OCI-LY3 (cell line): ENCODE data around the gene TYRO3.

ENCODE experiments used
- H2AFZ ChIP-seq: fragments of 200-600, 300-600 bp; shearing (Covaris generic); 2 replicates; pipeline ENCODE4 v1.6.0; 2014; ENCODE audit warnings: antibody characterized with exemption, low read depth, low read length
- H3K27ac ChIP-seq: fragments of 200-600, 300-600 bp; sonication (generic); 2 replicates; pipeline ENCODE4 v1.5.1; 2014; ENCODE audit warnings: mild to moderate bottlenecking, low read length, moderate library complexity, mixed read lengths
- H3K27me3 ChIP-seq: fragments of 200-600, 300-600 bp; sonication (generic); 2 replicates; pipeline ENCODE4 v1.6.1; 2014; ENCODE audit warnings: low read depth, low read length, mixed read lengths
- H3K36me3 ChIP-seq: fragments of 200-600, 300-600 bp; sonication (generic); replicated peaks from 2 replicates; pipeline ENCODE3; 2014; ENCODE audit warnings: low read depth, low read length, mixed read lengths
- H3K4me1 ChIP-seq: fragments of 300-600, 200-600 bp; sonication (generic); 2 replicates; pipeline ENCODE4 v1.6.1; 2014; ENCODE audit warnings: low read length, mixed read lengths
- H3K4me2 ChIP-seq: fragments of 200-600, 300-600 bp; sonication (generic); 2 replicates; pipeline ENCODE4 v1.6.1; 2014; ENCODE audit warnings: low read length, mixed read lengths
- H3K4me3 ChIP-seq: fragments of 300-600, 200-600 bp; sonication (generic); 2 replicates; pipeline ENCODE4 v1.5.1; 2014; ENCODE audit warnings: antibody characterized with exemption, mild to moderate bottlenecking, low read length, moderate library complexity
- H3K79me2 ChIP-seq: fragments of 300-600, 200-600 bp; shearing (Covaris generic); 2 replicates; pipeline ENCODE4 v1.6.1; 2014; ENCODE audit warnings: mild to moderate bottlenecking, low read length, mixed read lengths
- H3K9ac ChIP-seq: fragments of 300-600, 200-600 bp; shearing (Covaris generic); 2 replicates; pipeline ENCODE4 v1.6.0; 2014; ENCODE audit warnings: mild to moderate bottlenecking, low read length, moderate library complexity
- H3K9me3 ChIP-seq: fragments of 200-600, 300-600 bp; shearing (Covaris generic); 2 replicates; pipeline ENCODE4 v1.6.1; 2014; ENCODE audit warnings: low read length, mixed read lengths; ENCODE audit not compliant: insufficient read depth
- H4K20me1 ChIP-seq: fragments of 200-600, 300-600 bp; sonication (generic); 2 replicates; pipeline ENCODE4 v1.6.1; 2016; ENCODE audit warnings: low read length, mixed read lengths; ENCODE audit not compliant: insufficient read depth
- CTCF ChIP-seq: fragments of 200-600, 300-600 bp; sonication (generic); IDR thresholded peaks from 2 replicates; pipeline ENCODE4 v1.5.1; 2014; ENCODE audit warnings: antibody characterized with exemption, low read length, low read depth
- EZH2phosphoT487 ChIP-seq: fragments of 200-600 bp; shearing (Covaris generic); IDR thresholded peaks from 2 replicates; pipeline ENCODE4 v1.6.1; 2018; ENCODE audit warnings: antibody characterized with exemption, mixed run types, low read depth

The TYRO3 gene

GRCh38 chr15:41520636-41521035, 38.4 kb upstream of the TYRO3 start:
- Histone ChIP-seq H3K9me3 (no peaks in the 10 kb centered on the region), H4K20me1 (no peaks in the 10 kb centered on the region), H2AFZ (no peak overlapping the region), H3K4me2 (no peak overlapping the region), H3K27ac (no peak overlapping the region), H3K4me3 (no peak overlapping the region), H3K79me2 (no peaks in the 10 kb centered on the region), H3K4me1 (no peaks in the 10 kb centered on the region), H3K27me3 (no peaks in the 10 kb centered on the region), H3K36me3 (peaks cover 10% of the 10 kb centered on the region), H3K9ac (no peak overlapping the region)
- no peak for TF ChIP-seq CTCF
- no peak for TF ChIP-seq EZH2phosphoT487

DNA sequence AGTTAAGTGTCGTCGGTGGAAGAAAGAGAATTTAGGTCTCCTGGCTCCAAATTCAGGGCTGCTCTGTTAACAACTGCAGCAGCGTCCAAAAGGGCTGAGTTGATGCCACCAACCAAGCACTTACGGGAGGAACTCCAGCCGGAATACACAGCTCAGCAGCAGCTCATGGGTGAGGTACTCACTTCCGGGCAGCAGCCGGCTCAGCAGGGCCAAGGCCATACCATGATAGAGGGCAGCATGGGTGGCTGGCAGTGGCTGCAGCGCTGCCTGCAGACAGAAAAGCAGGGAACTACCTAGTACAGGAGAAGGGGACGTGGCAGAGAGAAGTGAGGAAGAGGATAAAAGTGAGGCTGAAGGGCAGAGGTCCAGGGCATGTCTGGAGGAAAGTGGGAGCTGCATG, 37.4 kb upstream of the TYRO3 start:
- Histone ChIP-seq H3K36me3 (peaks cover 15% of the 10 kb centered on the region), H3K27me3 (no peaks in the 10 kb centered on the region), H3K4me2 (no peak overlapping the region), H3K4me1 (no peaks in the 10 kb centered on the region), H3K9me3 (no peaks in the 10 kb centered on the region), H4K20me1 (no peaks in the 10 kb centered on the region), H2AFZ (no peak overlapping the region), H3K79me2 (no peaks in the 10 kb centered on the region), H3K27ac (no peak overlapping the region), H3K4me3 (no peak overlapping the region), H3K9ac (no peak overlapping the region)
- no peak for TF ChIP-seq CTCF
- no peak for TF ChIP-seq EZH2phosphoT487

DNA sequence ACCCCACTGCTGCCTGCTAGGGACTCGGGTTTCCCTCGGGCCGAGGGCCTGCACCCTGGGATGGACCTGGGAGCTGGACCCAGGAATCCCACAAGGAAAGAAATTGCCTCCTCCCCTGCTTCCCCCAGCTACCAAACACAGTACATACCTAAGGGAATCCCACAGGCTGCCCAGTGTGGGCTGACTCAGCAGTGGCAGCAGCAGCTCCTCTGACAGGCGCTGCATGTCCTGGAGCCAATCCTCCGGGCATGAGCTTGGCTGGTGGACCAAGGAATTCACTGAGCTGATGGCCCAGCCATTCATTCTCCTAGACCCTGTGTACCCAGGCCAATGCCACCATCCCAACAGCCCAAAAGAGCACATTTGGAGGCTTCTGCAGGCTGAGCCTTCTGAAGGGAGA, 35.9 kb upstream of the TYRO3 start:
- TF ChIP-seq CTCF (no peak), EZH2phosphoT487 (no peak)
- Histone ChIP-seq H3K4me1 (no peaks in the 10 kb centered on the region), H3K4me2 (no peak overlapping the region), H3K27me3 (no peaks in the 10 kb centered on the region), H3K9ac (no peak overlapping the region), H4K20me1 (no peaks in the 10 kb centered on the region), H3K79me2 (no peaks in the 10 kb centered on the region), H3K9me3 (no peaks in the 10 kb centered on the region), H3K4me3 (no peak overlapping the region), H3K27ac (no peak overlapping the region), H2AFZ (no peak overlapping the region), H3K36me3 (peaks cover 25% of the 10 kb centered on the region)

DNA sequence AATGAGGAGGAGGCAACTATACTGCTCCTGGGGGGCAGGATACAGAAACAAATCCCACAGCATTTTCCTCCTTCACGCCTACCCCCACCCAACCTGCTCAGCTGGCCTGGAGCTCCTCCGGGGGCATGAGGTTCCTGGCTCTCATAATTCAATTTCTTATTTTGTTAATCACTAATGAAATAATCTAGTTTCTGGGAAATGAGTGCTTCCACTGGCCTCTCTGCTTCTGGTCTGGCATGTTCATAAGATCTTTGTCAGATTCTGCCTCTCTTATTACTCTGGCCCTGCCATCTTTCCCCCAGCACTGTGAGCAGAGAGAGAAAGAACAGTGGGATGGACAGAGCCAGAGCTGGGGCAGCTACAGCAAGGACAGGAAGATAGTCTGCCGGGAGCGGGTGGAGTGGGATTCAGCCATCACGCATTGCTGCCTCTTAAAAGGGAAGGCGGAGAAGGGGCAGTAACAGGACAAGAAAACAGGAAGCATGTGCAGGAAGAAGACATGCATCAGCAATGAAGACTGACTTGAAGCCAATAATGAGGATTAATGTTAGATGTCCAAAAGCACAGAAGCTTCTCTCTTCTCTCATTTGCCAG, 28.6 kb upstream of the TYRO3 start:
- H3K36me3 ChIP-seq, result peaks cover 38% of the 10 kb centered on the region
- no peak overlapping the region for H3K27ac ChIP-seq
- no peak overlapping the region for H3K4me2 ChIP-seq

More for the DNA sequence above, 28.6 kb upstream of the TYRO3 start:
- Histone ChIP-seq H3K4me1 (no peaks in the 10 kb centered on the region), H3K79me2 (no peaks in the 10 kb centered on the region), H4K20me1 (no peaks in the 10 kb centered on the region), H3K4me3 (no peak overlapping the region), H3K27me3 (no peaks in the 10 kb centered on the region), H3K9ac (no peak overlapping the region), H2AFZ (no peak overlapping the region), H3K9me3 (no peaks in the 10 kb centered on the region)
- no peak for TF ChIP-seq CTCF
- no peak for TF ChIP-seq EZH2phosphoT487
